Endodermal cell (in vitro differentiated cells): ENCODE results near the gene TMEM38B. TPM values are rescaled to one million over a fixed set of nuclear protein-coding genes. Genes with fewer than 3 reads are reported as not detected.
"Not testable (repeated sequence)": the region's sequence is repeated elsewhere in the genome, so short reads cannot be mapped to it uniquely, and the experiment has no call there.

Source experiments
- DNase-seq: peaks from one replicate; pipeline ENCODE4 v3.0.0-alpha.2; 2017
- H3K27ac ChIP-seq: 2 replicates; pipeline ENCODE4 v1.5.1; 2013; ENCODE audit warnings: mild to moderate bottlenecking, low read depth, low read length, moderate library complexity
- H3K27me3 ChIP-seq: 2 replicates; pipeline ENCODE4 v1.6.1; 2013; ENCODE audit warnings: mild to moderate bottlenecking, low read length, moderate library complexity; ENCODE audit not compliant: insufficient read depth, control insufficient read depth, poor library complexity, severe bottlenecking
- H3K36me3 ChIP-seq: 2 replicates; pipeline ENCODE4 v1.7.0; 2013; ENCODE audit warnings: mild to moderate bottlenecking, low read length, moderate library complexity; ENCODE audit not compliant: control insufficient read depth, insufficient read depth
- H3K4me1 ChIP-seq: one replicate; pipeline ENCODE4 v1.7.0; 2013; ENCODE audit warnings: low read length; ENCODE audit not compliant: control insufficient read depth, insufficient read depth
- H3K4me3 ChIP-seq: 2 replicates; pipeline ENCODE4 v1.5.1; 2013; ENCODE audit warnings: mild to moderate bottlenecking, low read length, moderate library complexity
- H3K9ac ChIP-seq: 2 replicates; pipeline ENCODE4 v1.6.1; 2013; ENCODE audit warnings: mild to moderate bottlenecking, low read length, moderate library complexity; ENCODE audit not compliant: poor library complexity, severe bottlenecking; ENCODE audit errors: extremely low read depth
- H3K9me3 ChIP-seq: 2 replicates; pipeline ENCODE4 v1.6.1; 2013; ENCODE audit warnings: mild to moderate bottlenecking, low read length, moderate library complexity; ENCODE audit not compliant: control insufficient read depth
- H3K27ac Mint-ChIP-seq: 2 replicates; pipeline ENCODE4 v1.8.0; 2020; ENCODE audit warnings: mixed read lengths
- H3K27me3 Mint-ChIP-seq: 2 replicates; pipeline ENCODE4 v1.8.0; 2021; ENCODE audit warnings: mild to moderate bottlenecking, mixed read lengths; ENCODE audit not compliant: insufficient read depth
- H3K36me3 Mint-ChIP-seq: 2 replicates; pipeline ENCODE4 v1.8.0; 2020; ENCODE audit warnings: low read depth, mixed read lengths
- H3K4me1 Mint-ChIP-seq: 2 replicates; pipeline ENCODE4 v1.8.0; 2020; ENCODE audit warnings: mixed read lengths
- H3K4me3 Mint-ChIP-seq: 2 replicates; pipeline ENCODE4 v1.8.0; 2020; ENCODE audit warnings: mild to moderate bottlenecking, moderate library complexity, mixed read lengths
- H3K9me3 Mint-ChIP-seq: 2 replicates; pipeline ENCODE4 v1.8.0; 2020; ENCODE audit warnings: mild to moderate bottlenecking, mixed read lengths
- WGBS, 2 experiments: methylation state at CpG; one replicate each; pipeline versions ENCODE4 v1.1.5 to v1.1.7; 2013; ENCODE audit warnings: missing lambda C conversion rate in 2 of 2, mixed read lengths in 1 of 2; ENCODE audit not compliant: insufficient coverage in 1 of 2, insufficient read length in 1 of 2; 5-methylcytosine and 5-hydroxymethylcytosine counted together
- total RNA-seq, 2 donors: library from RNA; stranded (reverse); fragmentation: NEBNext Ultra II Directional in 1 of 2; extraction: Animal tissue kit (Norgen Biotek cat#: 25700) in 1 of 2; gene quantifications; 2 replicates in 1 of 2; 3 replicates in 1 of 2; pipeline ENCODE4 v1.2.1, GENCODE V29; 2021
- TF ChIP-seq, protein P1 (sequence below): fragments of 200-600 bp; sonication (generic); conservative IDR thresholded peaks from 2 replicates; pipeline ENCODE4 v1.5.0; 2021; ENCODE audit warnings: antibody characterized with exemption, mild to moderate bottlenecking

TMEM38B gene
- total RNA-seq, 2 donors from 2014 or later = 24.7 to 48.0 TPM

DNA sequence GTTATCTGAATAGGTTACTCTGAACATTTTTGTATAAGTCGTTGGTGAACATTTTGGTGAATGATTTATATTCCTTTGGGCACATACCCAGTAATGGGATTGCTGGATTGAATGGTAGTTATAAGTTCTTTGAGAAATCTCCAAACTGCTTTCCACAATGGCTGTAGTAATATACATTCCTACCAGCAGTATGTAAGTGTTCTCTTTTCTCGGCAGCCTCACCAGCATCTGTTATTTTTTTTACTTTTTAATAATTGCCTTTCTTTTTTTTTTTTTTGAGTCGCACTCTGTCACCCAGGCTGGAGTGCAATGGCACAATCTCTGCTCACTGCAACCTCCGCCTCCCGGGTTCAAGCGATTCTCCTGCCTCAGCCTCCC lies 89.1 kb downstream of the TMEM38B start:
- Mint-ChIP-seq H3K4me3 (peak overlapping the region; percentile 76), H3K36me3 (peaks cover 20% of the 10 kb centered on the region), H3K9me3 (peaks cover 51% of the 10 kb centered on the region)
- H3K36me3 ChIP-seq, H3K27me3 ChIP-seq, H3K4me1 ChIP-seq, H3K9me3 ChIP-seq, H3K27ac Mint-ChIP-seq, DNase-seq, H3K27ac ChIP-seq, H3K9ac ChIP-seq, H3K27me3 Mint-ChIP-seq, H3K4me3 ChIP-seq, H3K4me1 Mint-ChIP-seq: not testable (repeated sequence)
- TF ChIP-seq, protein P1, sequence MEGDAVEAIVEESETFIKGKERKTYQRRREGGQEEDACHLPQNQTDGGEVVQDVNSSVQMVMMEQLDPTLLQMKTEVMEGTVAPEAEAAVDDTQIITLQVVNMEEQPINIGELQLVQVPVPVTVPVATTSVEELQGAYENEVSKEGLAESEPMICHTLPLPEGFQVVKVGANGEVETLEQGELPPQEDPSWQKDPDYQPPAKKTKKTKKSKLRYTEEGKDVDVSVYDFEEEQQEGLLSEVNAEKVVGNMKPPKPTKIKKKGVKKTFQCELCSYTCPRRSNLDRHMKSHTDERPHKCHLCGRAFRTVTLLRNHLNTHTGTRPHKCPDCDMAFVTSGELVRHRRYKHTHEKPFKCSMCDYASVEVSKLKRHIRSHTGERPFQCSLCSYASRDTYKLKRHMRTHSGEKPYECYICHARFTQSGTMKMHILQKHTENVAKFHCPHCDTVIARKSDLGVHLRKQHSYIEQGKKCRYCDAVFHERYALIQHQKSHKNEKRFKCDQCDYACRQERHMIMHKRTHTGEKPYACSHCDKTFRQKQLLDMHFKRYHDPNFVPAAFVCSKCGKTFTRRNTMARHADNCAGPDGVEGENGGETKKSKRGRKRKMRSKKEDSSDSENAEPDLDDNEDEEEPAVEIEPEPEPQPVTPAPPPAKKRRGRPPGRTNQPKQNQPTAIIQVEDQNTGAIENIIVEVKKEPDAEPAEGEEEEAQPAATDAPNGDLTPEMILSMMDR = peak; percentile 37
- 94 to 100% methylated on average over 1 to 6 of the region's 6 CpGs for WGBS, 2 experiments

DNA sequence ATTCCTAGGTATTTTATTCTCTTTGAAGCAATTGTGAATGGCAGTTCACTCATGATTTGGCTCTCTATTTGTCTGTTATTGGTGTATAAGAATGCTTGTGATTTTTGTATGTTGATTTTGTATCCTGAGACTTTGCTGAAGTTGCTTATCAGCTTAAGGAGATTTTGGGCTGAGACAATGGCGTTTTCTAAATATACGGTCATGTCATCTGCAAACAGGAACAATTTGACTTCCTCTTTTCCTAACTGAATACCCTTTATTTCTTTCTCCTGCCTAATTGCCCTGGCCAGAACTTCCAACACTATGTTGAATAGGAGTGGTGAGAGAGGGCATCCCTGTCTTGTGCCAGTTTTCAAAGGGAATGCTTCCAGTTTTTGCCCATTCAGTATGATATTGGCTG lies 92.5 kb downstream of the TMEM38B start:
- not testable (repeated sequence) for H3K27ac Mint-ChIP-seq, H3K4me1 Mint-ChIP-seq, H3K4me1 ChIP-seq, H3K36me3 ChIP-seq, H3K27me3 ChIP-seq, H3K4me3 ChIP-seq, DNase-seq, H3K27me3 Mint-ChIP-seq, H3K9ac ChIP-seq, H3K4me3 Mint-ChIP-seq, H3K27ac ChIP-seq
- WGBS, 2 experiments = no CpG with 5 or more reads among the region's 2 CpGs
- H3K9me3 ChIP-seq = peaks cover 25% of the 10 kb centered on the region
- peaks cover 31% of the 10 kb centered on the region for H3K36me3 Mint-ChIP-seq
- H3K9me3 Mint-ChIP-seq = peaks cover 72% of the 10 kb centered on the region

DNA sequence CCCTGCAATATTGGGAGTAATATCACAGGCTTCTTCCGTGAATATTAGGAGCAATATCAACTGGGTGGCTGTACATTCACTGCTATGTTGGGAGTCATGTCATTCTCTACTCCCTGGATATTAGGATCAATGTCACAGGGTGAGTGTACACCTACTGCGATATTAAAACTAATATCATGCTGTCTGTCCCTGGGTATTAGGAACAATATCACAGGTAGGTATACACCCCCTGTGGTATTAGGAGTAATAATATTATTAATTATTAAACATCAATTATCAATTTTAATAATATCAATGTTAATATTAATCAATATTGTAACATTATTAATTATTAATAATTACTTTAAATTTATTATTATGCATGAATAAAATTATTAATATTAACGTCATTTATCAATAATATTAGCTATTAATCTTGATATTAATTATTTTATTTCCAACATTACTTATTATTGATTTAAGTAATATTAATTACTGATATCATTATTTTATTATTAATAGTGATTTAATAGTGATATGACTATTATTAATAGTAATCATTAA lies 121.9 kb downstream of the TMEM38B start:
- H3K4me1 ChIP-seq = no peaks in the 10 kb centered on the region
- no peaks in the 10 kb centered on the region for H3K36me3 Mint-ChIP-seq
- no peak for DNase-seq
- no peak overlapping the region for H3K4me3 ChIP-seq
- no peak overlapping the region for H3K27ac ChIP-seq
- TF ChIP-seq, protein P1 = no peak
- no peaks in the 10 kb centered on the region for H3K27me3 Mint-ChIP-seq
- no peaks in the 10 kb centered on the region for H3K4me1 Mint-ChIP-seq
- WGBS, 2 experiments = 93 to 100% methylated on average over 1 to 2 of the region's 3 CpGs
- H3K4me3 Mint-ChIP-seq = no peak overlapping the region
- H3K9ac ChIP-seq = no peak overlapping the region
- no peak overlapping the region for H3K27ac Mint-ChIP-seq
- H3K9me3 Mint-ChIP-seq = peaks cover 20% of the 10 kb centered on the region
- no peaks in the 10 kb centered on the region for H3K36me3 ChIP-seq
- no peaks in the 10 kb centered on the region for H3K9me3 ChIP-seq
- no peaks in the 10 kb centered on the region for H3K27me3 ChIP-seq

DNA sequence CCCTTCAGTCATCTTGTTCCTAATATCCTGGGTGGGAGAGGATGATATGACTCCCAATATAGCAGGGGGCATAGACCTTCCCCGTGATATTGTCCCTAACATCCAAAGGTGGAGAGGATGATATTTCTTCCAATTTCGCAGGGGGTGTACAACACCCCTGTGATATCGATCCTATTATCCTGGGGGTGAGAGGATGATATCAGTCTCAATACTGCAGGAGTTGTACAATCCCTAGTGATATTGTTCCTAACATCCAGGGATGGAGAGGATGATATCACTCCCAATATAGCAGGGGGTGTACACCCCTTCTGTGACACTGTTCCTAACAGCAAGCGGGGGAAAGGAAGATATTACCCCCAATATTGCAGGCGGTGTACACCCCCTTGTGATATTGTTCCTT lies 122.6 kb downstream of the TMEM38B start:
- Mint-ChIP-seq H3K36me3 (no peaks in the 10 kb centered on the region), H3K27ac (no peak overlapping the region), H3K9me3 (peaks cover 14% of the 10 kb centered on the region), H3K4me3 (no peak overlapping the region), H3K27me3 (no peaks in the 10 kb centered on the region), H3K4me1 (no peaks in the 10 kb centered on the region)
- TF ChIP-seq, protein P1 = no peak
- 92 to 100% methylated on average over 2 to 5 of the region's 5 CpGs for WGBS, 2 experiments
- H3K27ac ChIP-seq = no peak overlapping the region
- no peak overlapping the region for H3K9ac ChIP-seq
- H3K4me3 ChIP-seq = no peak overlapping the region
- H3K36me3 ChIP-seq = no peaks in the 10 kb centered on the region
- no peaks in the 10 kb centered on the region for H3K27me3 ChIP-seq
- no peak for DNase-seq
- H3K4me1 ChIP-seq = no peaks in the 10 kb centered on the region
- H3K9me3 ChIP-seq = no peaks in the 10 kb centered on the region
